Endothelial cell of umbilical vein (primary cell): ENCODE data around the gene MIS18A. TPM values are rescaled to one million over a fixed set of nuclear protein-coding genes. Genes with fewer than 3 reads are reported as not detected.

Experiments
- BruUV-seq: library from RNA; stranded (reverse); fragments of 400-500 nt; replicated peaks from 2 replicates; lab custom pipeline; 2021; lab: Mats Ljungman, UMichigan
- CTCF ChIA-PET: fragments of 300-600, 350-600 bp; sonication (Branson Sonifier 250); formaldehyde crosslinking; loops from one replicate; lab custom pipeline; 2021; ENCODE audit warnings: antibody characterized with exemption, inconsistent platforms; lab: Charles Lee
- POLR2A ChIA-PET: fragments of 300-600, 350-600 bp; sonication (Branson Sonifier 250); formaldehyde crosslinking; loops from one replicate; lab custom pipeline; 2021; ENCODE audit warnings: antibody characterized with exemption, inconsistent platforms; lab: Charles Lee
- DNase-seq: peaks from one replicate; pipeline ENCODE4 v3.0.0-alpha.2; 2011; ENCODE audit warnings: low read depth, low spot score
- FAIRE-seq: peaks from 2 replicates; lab custom pipeline; 2011; peaks lifted over from hg19 to GRCh38; lab: Jason Lieb, UNC
- H2AFZ ChIP-seq: 2 replicates; pipeline ENCODE4 v1.6.0; 2012; ENCODE audit warnings: low read depth, low read length, control low read depth, inconsistent platforms
- H3K27ac ChIP-seq: 2 replicates; pipeline ENCODE4 v1.5.1; 2011; ENCODE audit warnings: low read depth, mild to moderate bottlenecking, control low read depth, low read length, moderate library complexity; ENCODE audit not compliant: insufficient read depth
- H3K27me3 ChIP-seq, 2 experiments: 2 replicates each; pipeline versions ENCODE4 v1.6.0 to v1.6.1; 2011; ENCODE audit warnings: low read length in 2 of 2, mixed read lengths in 1 of 2; ENCODE audit not compliant: control insufficient read depth in 2 of 2, insufficient read depth in 2 of 2
- H3K36me3 ChIP-seq, 2 experiments: 2 replicates in 1 of 2; 3 replicates in 1 of 2; pipeline ENCODE4 v1.5.1; 2011; ENCODE audit warnings: low read length in 2 of 2, mild to moderate bottlenecking in 1 of 2, moderate library complexity in 1 of 2; ENCODE audit not compliant: control insufficient read depth in 2 of 2, insufficient read depth in 2 of 2; ENCODE audit errors: extremely low read depth in 1 of 2
- H3K4me1 ChIP-seq: 3 replicates; pipeline ENCODE4 v1.5.1; 2011; ENCODE audit warnings: mild to moderate bottlenecking, low read length; ENCODE audit not compliant: control insufficient read depth, insufficient read depth; ENCODE audit errors: extremely low read depth
- H3K4me2 ChIP-seq: 2 replicates; pipeline ENCODE4 v1.6.1; 2011; ENCODE audit warnings: low read length, control low read depth, mixed read lengths; ENCODE audit not compliant: insufficient read depth
- H3K4me3 ChIP-seq, 3 experiments: fragments of 200-600 bp in 1 of 3; sonication (generic), shearing (Covaris generic) in 1 of 3; replicated peaks in 1 of 3; 2 replicates each; pipeline ENCODE4 v1.5.1; 2011 to 2016; ENCODE audit warnings: control low read depth in 3 of 3, low read length in 3 of 3, mild to moderate bottlenecking in 2 of 3, inconsistent platforms in 1 of 3, low read depth in 1 of 3, moderate library complexity in 1 of 3; ENCODE audit not compliant: insufficient read depth in 1 of 3
- H3K79me2 ChIP-seq: 2 replicates; pipeline ENCODE4 v1.6.0; 2012; ENCODE audit warnings: low read length, inconsistent platforms; ENCODE audit not compliant: control insufficient read depth, insufficient read depth
- H3K9ac ChIP-seq: replicated peaks from 2 replicates; pipeline ENCODE3; 2011; ENCODE audit warnings: low read length, control low read depth; ENCODE audit not compliant: insufficient read depth; ENCODE audit errors: extremely low read depth
- H3K9me1 ChIP-seq: replicated peaks from 3 replicates; pipeline ENCODE4 v1.6.0; 2011; ENCODE audit warnings: mild to moderate bottlenecking, low read length; ENCODE audit not compliant: control insufficient read depth, insufficient read depth; ENCODE audit errors: extremely low read depth
- H3K9me3 ChIP-seq: replicated peaks from 2 replicates; pipeline ENCODE4 v1.5.1; 2012; ENCODE audit warnings: low read length, inconsistent platforms; ENCODE audit not compliant: control insufficient read depth, insufficient read depth
- H4K20me1 ChIP-seq: replicated peaks from 2 replicates; pipeline ENCODE3; 2011; ENCODE audit warnings: mild to moderate bottlenecking, low read length; ENCODE audit not compliant: control insufficient read depth, insufficient read depth; ENCODE audit errors: extremely low read depth
- EZH2 ChIP-seq: IDR thresholded peaks from 2 replicates; pipeline ENCODE4 v1.6.1; 2012; ENCODE audit warnings: borderline replicate concordance, low read depth, mild to moderate bottlenecking, moderate library complexity, low read length, inconsistent platforms; ENCODE audit not compliant: severe bottlenecking
- FOS ChIP-seq: IDR thresholded peaks from 2 replicates; pipeline ENCODE4 v1.6.1; 2011; ENCODE audit warnings: mild to moderate bottlenecking, low read length, moderate library complexity, borderline replicate concordance; ENCODE audit not compliant: insufficient read depth
- GATA2 ChIP-seq: IDR thresholded peaks from 2 replicates; pipeline ENCODE4 v1.7.0; 2011; ENCODE audit warnings: low read depth, mild to moderate bottlenecking, moderate library complexity, mixed read lengths, low read length; ENCODE audit not compliant: insufficient read length, insufficient read depth
- JUN ChIP-seq: IDR thresholded peaks from 2 replicates; pipeline ENCODE4 v1.6.1; 2011; ENCODE audit warnings: borderline replicate concordance, low read depth; ENCODE audit not compliant: insufficient read length, insufficient read depth
- MYC ChIP-seq: IDR thresholded peaks from one replicate; pipeline ENCODE4 v1.6.1; 2011; ENCODE audit warnings: mild to moderate bottlenecking, low read depth, low read length
- POLR2A ChIP-seq: IDR thresholded peaks from 2 replicates; pipeline ENCODE4 v1.6.1; 2012; ENCODE audit warnings: low read depth, mild to moderate bottlenecking, control low read depth, low read length
- POLR2AphosphoS5 ChIP-seq: IDR thresholded peaks from 2 replicates; pipeline ENCODE4 v1.6.1; 2012; ENCODE audit warnings: low read depth, mild to moderate bottlenecking, control low read depth, low read length, moderate library complexity; ENCODE audit not compliant: insufficient read depth
- dilution Hi-C: fragments of 300-500 bp; cut with MboI; formaldehyde crosslinking; loops from one replicate; pipeline ENCODE4 v1.15.0; 2019; ENCODE audit warnings: low sequenced_read_pairs; ENCODE audit not compliant: extremely low pct_ligation_motif_present
- intact Hi-C: fragments of 100-400 bp; cut with micrococcal nuclease; formaldehyde crosslinking; loops from one replicate; pipeline ENCODE4 v1.10.0; 2022
- polyA plus RNA-seq, 4 experiments: library from polyadenylated mRNA; depleted of rRNA in 3 of 4; stranded (reverse) in 3 of 4; unstranded in 1 of 4; fragments of >200 nt; gene quantifications; 2 replicates each; pipeline versions ENCODE4 v1.2.1 to v1.2.3, GENCODE V29; 2011 to 2012; ENCODE audit warnings: missing spikeins in 1 of 4
- total RNA-seq: library from RNA; stranded (reverse); gene quantifications from 2 replicates; pipeline ENCODE4 v1.2.3, GENCODE V29; 2021
- TF ChIP-seq, protein P1 (sequence below), 2 donors: IDR thresholded peaks; 1 replicate in 1 of 2; 2 replicates in 1 of 2; pipeline ENCODE4 v1.5.1; 2011; ENCODE audit warnings: low read length in 2 of 2, mild to moderate bottlenecking in 2 of 2, moderate library complexity in 2 of 2, control low read depth in 1 of 2, inconsistent platforms in 1 of 2, low read depth in 1 of 2; ENCODE audit not compliant: insufficient read depth in 1 of 2; ENCODE audit errors: extremely low read depth in 1 of 2
- TF ChIP-seq, protein P2 (sequence below): IDR thresholded peaks from 2 replicates; pipeline ENCODE4 v1.6.1; 2011; ENCODE audit not compliant: insufficient read depth, insufficient read length

MIS18A gene
- total and polyA plus RNA-seq, 2 donors (not counting 3 experiments of a cell fraction or from before 2014, with no cell fraction given): 7.9 to 19.7 TPM

DNA sequence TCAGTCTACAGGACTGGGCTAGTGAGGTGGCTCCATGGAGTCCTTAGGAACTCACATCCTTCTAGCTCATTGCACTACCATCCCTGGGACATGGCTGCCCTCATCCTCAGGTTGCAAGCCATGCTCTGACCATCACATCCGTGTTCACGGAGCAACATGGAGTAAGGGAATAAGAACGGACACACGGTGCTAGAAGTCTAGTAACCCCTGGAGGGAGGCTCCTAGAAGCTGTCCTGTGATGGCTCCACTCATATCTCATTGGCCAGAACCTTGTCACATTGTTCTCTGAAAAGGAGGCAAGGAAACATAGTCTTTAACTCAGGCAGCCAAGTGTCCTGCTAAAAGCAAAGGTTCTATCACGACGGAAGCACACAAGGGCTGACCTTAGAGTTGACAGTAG is 23.7 kb upstream of the MIS18A start:
- Histone ChIP-seq H3K36me3 (no peaks in the 10 kb centered on the region), H3K27ac (no peak overlapping the region), H4K20me1 (no peaks in the 10 kb centered on the region), H3K4me3 (no peak overlapping the region), H3K4me1 (no peaks in the 10 kb centered on the region), H3K79me2 (no peaks in the 10 kb centered on the region), H3K9me1 (no peaks in the 10 kb centered on the region), H3K9ac (no peak overlapping the region), H3K9me3 (no peaks in the 10 kb centered on the region), H2AFZ (no peak overlapping the region), H3K27me3 (no peaks in the 10 kb centered on the region), H3K4me2 (no peak overlapping the region)
- no peak for DNase-seq
- no TSS peak for BruUV-seq
- FAIRE-seq: no peak
- TF ChIP-seq, protein P1, sequence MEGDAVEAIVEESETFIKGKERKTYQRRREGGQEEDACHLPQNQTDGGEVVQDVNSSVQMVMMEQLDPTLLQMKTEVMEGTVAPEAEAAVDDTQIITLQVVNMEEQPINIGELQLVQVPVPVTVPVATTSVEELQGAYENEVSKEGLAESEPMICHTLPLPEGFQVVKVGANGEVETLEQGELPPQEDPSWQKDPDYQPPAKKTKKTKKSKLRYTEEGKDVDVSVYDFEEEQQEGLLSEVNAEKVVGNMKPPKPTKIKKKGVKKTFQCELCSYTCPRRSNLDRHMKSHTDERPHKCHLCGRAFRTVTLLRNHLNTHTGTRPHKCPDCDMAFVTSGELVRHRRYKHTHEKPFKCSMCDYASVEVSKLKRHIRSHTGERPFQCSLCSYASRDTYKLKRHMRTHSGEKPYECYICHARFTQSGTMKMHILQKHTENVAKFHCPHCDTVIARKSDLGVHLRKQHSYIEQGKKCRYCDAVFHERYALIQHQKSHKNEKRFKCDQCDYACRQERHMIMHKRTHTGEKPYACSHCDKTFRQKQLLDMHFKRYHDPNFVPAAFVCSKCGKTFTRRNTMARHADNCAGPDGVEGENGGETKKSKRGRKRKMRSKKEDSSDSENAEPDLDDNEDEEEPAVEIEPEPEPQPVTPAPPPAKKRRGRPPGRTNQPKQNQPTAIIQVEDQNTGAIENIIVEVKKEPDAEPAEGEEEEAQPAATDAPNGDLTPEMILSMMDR (IDR thresholded peaks at IDR 0.05; ENCODE audit: extremely low read depth in 1 of 2, insufficient read depth in 1 of 2, low read depth in 1 of 2, low read length in 2 of 2): no peak
- TF ChIP-seq POLR2AphosphoS5 (no peak), POLR2A (no peak), JUN (no peak)
- dilution Hi-C loops: no loop called here
- POLR2A ChIA-PET: no interaction called here
- intact Hi-C loops: no loop called here
- CTCF ChIA-PET: no interaction called here

DNA sequence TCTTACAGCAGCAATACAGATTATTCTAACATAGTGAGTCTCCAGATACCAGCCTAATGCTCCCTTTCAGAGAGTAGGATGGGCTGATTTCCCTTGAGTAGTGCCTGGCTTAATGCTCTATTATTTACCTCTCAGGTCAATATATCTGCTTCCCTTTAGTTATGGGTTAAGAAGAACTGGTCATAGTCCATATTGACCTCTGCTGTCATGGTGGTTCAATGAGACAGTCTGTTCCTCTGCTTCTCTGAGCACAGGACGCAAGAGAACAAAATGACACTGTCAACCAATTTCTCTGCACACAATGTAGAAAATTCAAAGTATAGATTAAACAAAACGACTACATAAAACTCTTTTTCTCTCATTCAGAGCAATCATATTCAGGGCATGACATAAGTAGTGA is 22.7 kb upstream of the MIS18A start:
- no TSS peak for BruUV-seq
- no peaks in the 10 kb centered on the region for H3K9me1 ChIP-seq
- no peaks in the 10 kb centered on the region for H3K36me3 ChIP-seq
- no peak overlapping the region for H3K4me3 ChIP-seq
- CTCF ChIA-PET: no interaction called here
- DNase-seq (no peak), FAIRE-seq (no peak)
- no peaks in the 10 kb centered on the region for H3K4me1 ChIP-seq
- TF ChIP-seq JUN (no peak), POLR2A (no peak), MYC (no peak), EZH2 (no peak), POLR2AphosphoS5 (no peak), FOS (no peak), GATA2 (no peak)
- TF ChIP-seq, protein P1 (IDR thresholded peaks at IDR 0.05; ENCODE audit: extremely low read depth in 1 of 2, insufficient read depth in 1 of 2, low read depth in 1 of 2, low read length in 2 of 2): no peak
- TF ChIP-seq, protein P2, sequence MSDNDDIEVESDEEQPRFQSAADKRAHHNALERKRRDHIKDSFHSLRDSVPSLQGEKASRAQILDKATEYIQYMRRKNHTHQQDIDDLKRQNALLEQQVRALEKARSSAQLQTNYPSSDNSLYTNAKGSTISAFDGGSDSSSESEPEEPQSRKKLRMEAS: no peak
- no peaks in the 10 kb centered on the region for H4K20me1 ChIP-seq
- H3K9ac ChIP-seq: no peak overlapping the region
- no peak overlapping the region for H3K27ac ChIP-seq
- H3K79me2 ChIP-seq: no peaks in the 10 kb centered on the region
- H3K9me3 ChIP-seq: no peaks in the 10 kb centered on the region
- intact Hi-C loops (no loop called here), dilution Hi-C loops (no loop called here)
- H2AFZ ChIP-seq: no peak overlapping the region
- H3K27me3 ChIP-seq: no peaks in the 10 kb centered on the region
- POLR2A ChIA-PET: no interaction called here
- no peak overlapping the region for H3K4me2 ChIP-seq
